Lung microvascular endothelial cell (primary cell): ENCODE results near the gene UTS2B. TPM values are rescaled to one million over a fixed set of nuclear protein-coding genes. Genes with fewer than 3 reads are reported as not detected.

Source experiments
- DNase-seq, 2 donors: peaks; one replicate each; pipeline versions ENCODE4 v3.0.0 to v3.0.0-alpha.2; 2010; ENCODE audit warnings: low read depth in 2 of 2
- total RNA-seq: library from RNA; depleted of rRNA; stranded (reverse); fragments of >200 nt; gene quantifications from 2 replicates; pipeline ENCODE4 v1.2.1, GENCODE V29; 2014

Gene UTS2B
- total RNA-seq, 1 donor from 2014 or later = 0.20 TPM

DNA sequence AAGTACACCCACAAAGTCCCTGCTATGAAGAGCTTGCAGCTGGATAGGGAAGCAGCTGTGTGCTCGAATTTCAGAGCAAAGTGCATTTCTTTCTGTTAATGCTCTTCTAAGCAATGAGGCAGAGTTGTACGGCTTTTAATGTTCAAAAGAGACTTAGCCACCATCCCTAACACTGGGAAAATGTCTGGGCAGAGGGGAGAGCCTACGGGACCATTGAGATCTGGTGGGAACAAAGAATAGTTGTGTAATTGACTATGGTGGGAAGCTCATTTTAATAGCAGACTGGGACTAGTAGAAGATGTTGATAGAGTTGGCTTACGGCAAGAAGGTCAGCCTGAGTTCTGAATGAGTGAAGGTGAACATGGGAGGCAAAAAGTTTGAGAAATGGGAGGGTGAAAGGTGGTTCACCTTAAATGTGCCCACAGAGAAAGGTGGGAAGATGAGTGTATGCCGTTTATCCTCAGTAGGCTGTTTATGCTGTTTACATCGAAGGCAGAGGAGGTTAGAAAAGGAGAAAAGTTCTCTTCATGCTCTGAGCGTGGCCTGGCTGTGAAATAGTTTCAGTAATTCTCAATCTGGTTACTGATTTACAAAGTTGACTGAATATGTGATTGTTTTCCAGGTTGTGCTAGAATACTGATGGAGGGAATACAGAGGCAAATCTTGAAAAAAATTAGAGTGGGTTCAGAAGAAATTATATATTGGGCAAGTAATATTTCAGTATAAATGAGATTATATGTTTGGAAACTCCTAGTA, 22.9 kb upstream of the UTS2B start:
- no peak for DNase-seq

DNA sequence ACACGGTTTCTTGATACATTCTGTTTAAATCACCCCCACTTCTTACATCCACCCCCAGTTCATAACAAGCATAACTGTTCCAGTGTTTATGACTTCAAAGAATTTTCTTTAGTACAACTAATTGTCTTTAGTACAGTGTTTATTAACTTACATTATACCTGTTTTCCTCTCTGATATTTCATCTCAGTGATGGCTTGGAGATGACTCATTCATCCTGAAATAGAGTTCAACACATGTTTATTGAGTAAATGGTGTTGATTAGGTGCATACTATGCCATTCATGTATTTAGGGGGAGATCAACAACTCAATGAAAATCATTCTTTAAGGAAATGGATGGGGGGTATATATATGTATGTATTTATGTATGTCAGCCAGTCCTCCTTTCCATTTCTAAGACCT, 21.7 kb upstream of the UTS2B start:
- peak; percentile 23 to 44 for DNase-seq

DNA sequence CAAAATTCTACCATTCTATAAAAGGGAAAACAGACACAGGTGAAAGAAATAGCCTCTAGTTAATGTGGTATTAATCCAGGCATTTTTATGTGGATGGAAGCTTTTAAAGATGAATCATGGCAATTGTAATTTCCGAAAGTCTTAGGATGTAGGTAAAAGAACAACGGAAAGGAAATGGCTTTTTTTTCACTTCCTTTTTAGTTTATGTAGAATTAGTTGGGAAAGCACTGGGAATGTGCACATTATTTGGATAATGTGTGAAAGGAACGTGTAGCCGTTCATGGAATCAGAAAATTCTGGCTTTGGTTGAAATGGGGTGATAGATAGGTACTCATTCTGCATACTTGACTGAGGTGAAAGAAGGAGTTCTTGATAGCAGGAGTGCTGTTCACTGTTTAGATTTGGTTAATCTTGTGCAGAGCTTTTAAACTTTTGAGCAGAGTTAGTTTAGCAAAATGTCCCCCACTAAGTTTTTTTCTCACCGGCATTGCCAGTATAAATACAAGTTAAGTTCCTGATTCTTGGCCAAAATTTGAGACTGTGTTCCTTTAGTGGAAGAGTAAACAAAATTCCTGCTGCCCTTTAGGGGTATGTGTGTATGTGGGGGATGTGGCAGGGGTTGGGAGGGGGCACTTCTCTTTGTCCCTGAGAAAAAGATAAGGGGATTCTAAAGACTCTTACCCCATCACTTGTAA, 20.2 kb upstream of the UTS2B start:
- peak; percentile 83 to 89 for DNase-seq

DNA sequence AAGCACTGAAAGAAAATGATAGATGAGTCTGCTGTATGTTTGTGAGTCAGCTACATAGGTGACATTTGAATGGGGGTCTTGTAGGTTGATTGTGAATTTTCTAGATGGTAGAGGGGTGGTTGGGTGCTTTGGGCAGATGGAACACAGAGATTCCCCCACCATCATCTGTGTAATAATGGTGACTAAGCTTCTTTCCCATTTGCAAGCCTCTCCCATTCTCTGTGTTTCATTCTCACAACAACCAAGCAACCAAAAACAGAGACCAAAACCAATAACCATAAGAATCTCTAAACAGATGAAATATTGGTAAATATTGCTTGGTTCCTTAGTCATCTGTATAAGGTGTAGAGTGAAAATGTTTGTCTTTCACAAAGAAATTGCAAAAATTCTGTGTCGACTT, 17.8 kb upstream of the UTS2B start:
- no peak for DNase-seq

DNA sequence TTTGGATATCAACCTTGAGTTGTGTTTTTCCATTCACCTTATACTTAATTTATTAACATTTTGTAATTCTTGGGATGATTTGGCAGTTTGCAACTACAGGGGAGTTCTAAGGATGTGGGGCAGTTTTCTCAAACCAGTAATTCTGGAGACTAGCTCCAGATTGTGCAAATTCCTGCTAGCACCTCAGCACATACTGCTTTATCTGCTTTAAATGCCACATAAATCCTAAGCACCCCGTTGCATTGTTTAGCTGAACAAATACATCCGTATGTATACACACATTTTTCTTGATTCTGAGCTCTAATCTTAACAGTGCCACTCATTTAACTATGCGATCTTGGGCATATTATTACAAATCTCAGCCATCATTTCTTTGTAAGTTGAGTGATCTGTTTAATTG, 16.9 kb upstream of the UTS2B start:
- no peak for DNase-seq

GRCh38 chr3:191345334-191345733, 15.0 kb upstream of the UTS2B start:
- peak in 1 of 2 donors; percentile 63 for DNase-seq

- no peak for DNase-seq
Observed at GRCh38 chr3:191343913-191344312, 13.6 kb upstream of the UTS2B start.

- DNase-seq = no peak
Observed at GRCh38 chr3:191343115-191343514, 12.8 kb upstream of the UTS2B start.

GRCh38 chr3:191342411-191342810, 12.1 kb upstream of the UTS2B start:
- no peak for DNase-seq

DNA sequence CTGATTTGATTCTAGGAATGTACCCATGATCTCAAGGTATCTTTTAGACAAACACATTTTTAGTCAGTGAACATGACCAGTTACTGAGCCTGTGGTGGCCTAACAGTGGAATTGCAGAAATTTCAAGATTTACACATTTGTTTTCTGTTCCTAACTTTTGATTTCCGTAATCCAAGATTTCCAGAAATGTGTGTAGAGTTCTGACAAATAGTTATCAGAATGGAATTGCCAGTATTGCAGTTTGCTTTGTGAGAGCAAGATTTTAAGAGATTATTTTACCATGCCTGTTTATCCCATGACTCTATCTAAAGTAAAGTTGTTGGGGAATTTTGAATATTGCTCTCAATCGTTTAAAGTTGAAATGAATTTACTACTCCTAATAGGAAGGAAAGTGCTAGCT, 11.7 kb upstream of the UTS2B start:
- no peak for DNase-seq

GRCh38 chr3:191340966-191341365, 10.6 kb upstream of the UTS2B start:
- DNase-seq = no peak

- no peak for DNase-seq
Observed at GRCh38 chr3:191340351-191340750, 10.0 kb upstream of the UTS2B start.

GRCh38 chr3:191339316-191339917, 9.1 kb upstream of the UTS2B start:
- DNase-seq = peak in 1 of 2 donors; percentile 21

GRCh38 chr3:191338177-191338488, 7.8 kb upstream of the UTS2B start:
- no peak for DNase-seq

GRCh38 chr3:191336833-191337232, 6.5 kb upstream of the UTS2B start:
- DNase-seq = no peak

DNA sequence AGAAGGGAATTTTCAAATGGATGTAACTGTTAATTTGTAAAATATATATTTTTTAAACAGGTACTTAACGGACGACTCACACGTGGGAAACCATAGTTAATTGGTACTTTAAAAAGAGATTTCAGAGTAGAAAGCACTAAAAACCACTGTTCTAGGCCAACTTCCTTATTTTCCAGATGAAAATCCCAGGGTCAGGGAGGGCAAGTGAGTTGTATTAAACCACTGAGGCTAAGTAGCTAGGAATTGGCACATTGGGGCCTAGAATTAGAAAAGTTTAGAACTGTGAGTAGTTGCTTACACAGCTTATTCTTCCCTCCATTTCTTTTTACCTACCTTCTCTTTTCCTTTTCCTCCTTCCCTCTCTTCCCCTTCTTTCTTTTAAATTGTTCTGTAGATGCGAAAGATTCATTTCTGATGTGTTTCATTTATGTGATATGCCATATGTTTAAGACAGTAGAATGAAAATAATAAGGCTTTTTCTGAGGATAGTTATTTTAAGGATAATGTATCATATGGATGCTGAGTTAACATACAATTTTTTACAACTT, 4.1 kb upstream of the UTS2B start:
- no peak for DNase-seq

DNA sequence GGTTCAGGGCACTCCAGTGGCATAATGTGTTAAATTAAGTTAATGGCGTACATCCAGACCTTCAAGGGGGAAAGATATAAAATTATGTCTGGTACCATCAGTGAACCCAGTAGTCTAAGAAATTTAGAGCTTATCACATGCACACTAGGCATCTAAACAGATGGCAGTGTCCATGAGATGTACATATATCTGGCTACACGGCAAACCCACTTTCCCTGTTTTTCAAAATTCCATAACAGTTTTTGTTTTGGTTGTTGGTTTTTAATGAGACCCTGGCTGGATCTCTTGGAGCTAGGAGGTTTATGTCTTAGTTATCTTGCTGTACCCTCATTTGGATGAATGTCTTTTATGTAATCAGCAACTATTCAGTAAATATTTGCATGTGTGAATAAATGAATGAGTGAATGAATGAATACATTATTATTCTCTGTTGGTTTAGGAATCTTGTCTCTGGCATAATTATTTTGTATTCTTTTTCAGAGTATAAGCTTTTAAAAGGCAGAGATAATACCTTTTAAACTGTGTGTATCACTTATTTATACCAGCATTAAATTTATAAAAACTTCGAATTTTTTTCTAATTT, 3.1 kb upstream of the UTS2B start:
- no peak for DNase-seq

- peak in 1 of 2 donors; percentile 77 for DNase-seq
Observed at GRCh38 chr3:191331388-191331787, 1.1 kb upstream of the UTS2B start.

- DNase-seq = peak in 1 of 2 donors; percentile 73
Observed at GRCh38 chr3:191330530-191331048, 263 bp upstream of the UTS2B start.

GRCh38 chr3:191328962-191329653, 1.2 kb downstream of the UTS2B start, which contains the start of gene CCDC50:
Gene CCDC50 (plus strand): TSS chr3:191329394. CDS start chr3:191329675, 281 bp downstream.
- peak; percentile 87 to 92 for DNase-seq

GRCh38 chr3:191328383-191328961, 1.9 kb downstream of the UTS2B start:
- DNase-seq = peak; percentile 62 to 82
